Psoas muscle (tissue), 8 donors: ENCODE data around the gene PRSS50. TPM values are rescaled to one million over a fixed set of nuclear protein-coding genes. Genes with fewer than 3 reads are reported as not detected.

Experiments
- ATAC-seq, 4 donors: fragments of 200-7000 bp; cut with Tn5 transposase; one replicate each; pipeline ENCODE4 v1.9.1; 2020; ENCODE audit warnings: moderate library complexity in 3 of 4, mild to moderate bottlenecking in 2 of 4
- DNase-seq, 2 donors: peaks; one replicate each; pipeline ENCODE4 v3.0.0-alpha.2; 2020
- H3K27ac ChIP-seq: fragments of 200-600 bp; one replicate; pipeline ENCODE4 v1.8.0; 2022
- H3K27me3 ChIP-seq, 3 donors: fragments of 200-600 bp in 1 of 3; one replicate each; pipeline versions ENCODE4 v1.6.1 to v1.8.0; 2013 to 2022; ENCODE audit warnings: low read length in 2 of 3, mild to moderate bottlenecking in 2 of 3, moderate library complexity in 1 of 3; ENCODE audit not compliant: insufficient read depth in 3 of 3
- H3K36me3 ChIP-seq, 2 donors: fragments of 200-600 bp in 1 of 2; one replicate each; pipeline versions ENCODE4 v1.6.1 to v1.8.0; 2013 to 2022; ENCODE audit warnings: low read depth in 1 of 2, mild to moderate bottlenecking in 1 of 2, moderate library complexity in 1 of 2; ENCODE audit not compliant: insufficient read depth in 1 of 2
- H3K4me1 ChIP-seq: fragments of 200-600 bp; one replicate; pipeline ENCODE4 v1.8.0; 2022
- H3K4me3 ChIP-seq: fragments of 200-600 bp; one replicate; pipeline ENCODE4 v1.8.0; 2022; ENCODE audit warnings: mild to moderate bottlenecking
- H3K9me3 ChIP-seq: fragments of 200-600 bp; one replicate; pipeline ENCODE4 v1.8.0; 2022
- WGBS, 3 donors: extraction: QIAGEN DNeasy Blood & Tissue Kit; methylation state at CpG; one replicate each; pipeline versions ENCODE4 v1.1.6 to v1.1.7; 2013; 5-methylcytosine and 5-hydroxymethylcytosine counted together
- intact Hi-C, 2 donors: fragments of 100-400 bp; cut with DNase I; formaldehyde crosslinking; loops; one replicate each; pipeline versions ENCODE4 v1.11.0 to v1.14.2; 2022
- polyA plus RNA-seq, 3 donors: library from polyadenylated mRNA; stranded (reverse); fragments of 200-250 nt; gene quantifications; one replicate each; pipeline ENCODE4 v1.2.3, GENCODE V29; 2013
- total RNA-seq, 4 donors: library from RNA; stranded (reverse); fragmentation: NEBNext Ultra II Directional in 2 of 4; extraction: Animal tissue kit (Norgen Biotek cat#: 25700) in 2 of 4; gene quantifications; one replicate each; pipeline versions ENCODE4 v1.2.1 to v1.2.4, GENCODE V29; 2021 to 2023
- TF ChIP-seq, protein P1 (sequence below): fragments of 200-600 bp; IDR thresholded peaks from one replicate; pipeline ENCODE4 v1.8.0; 2022; ENCODE audit warnings: antibody characterized with exemption
- donor health status: healthy with polysubstance abuse.
- donor health status: DM: no; HTN: no; CAD: no; lungs with moderate emphysema.
- donor health status: Bipolar disorder and iron deficiency.
- donor health status: healthy.
- donor health status: DM: yes; HTN: yes; CAD: no.
- donor health status: DM: no; HTN: no; CAD: no.
- donor health status: DM: no; HTN: no; CAD: no.
- donor health status: DM: yes; HTN: yes; CAD: no.

PRSS50 gene
- total and polyA plus RNA-seq, 7 donors: 0.01 to 0.34 (median 0.14) TPM; not detected in 1

DNA sequence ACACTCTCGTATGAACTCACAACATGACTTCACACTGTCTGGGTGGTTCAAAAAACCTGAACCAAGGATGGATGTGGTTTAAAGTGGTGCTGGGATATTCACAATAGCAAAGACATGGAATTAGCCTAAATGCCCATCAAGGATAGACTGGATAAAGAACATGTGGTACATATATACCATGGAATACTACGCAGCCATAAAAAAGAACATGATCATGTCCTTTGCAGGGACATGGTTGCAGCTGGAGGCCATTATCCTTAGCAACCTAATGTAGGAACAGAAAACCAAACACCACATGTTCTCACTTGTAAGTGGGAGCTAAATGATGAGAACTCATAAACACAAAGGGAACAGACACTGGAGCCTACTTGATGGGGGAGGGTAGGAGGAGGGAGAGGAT is 3.3 kb upstream of the PRSS50 start:
- intact Hi-C loops: no loop called here
- Histone ChIP-seq H3K27me3 (peaks cover 0 to 8% (median 3%) of the 10 kb centered on the region in 3 donors), H3K4me1 (no peaks in the 10 kb centered on the region), H3K36me3 (no peaks in the 10 kb centered on the region), H3K27ac (no peak overlapping the region), H3K9me3 (no peaks in the 10 kb centered on the region), H3K4me3 (no peak overlapping the region)
- ATAC-seq: no peak
- TF ChIP-seq, protein P1, sequence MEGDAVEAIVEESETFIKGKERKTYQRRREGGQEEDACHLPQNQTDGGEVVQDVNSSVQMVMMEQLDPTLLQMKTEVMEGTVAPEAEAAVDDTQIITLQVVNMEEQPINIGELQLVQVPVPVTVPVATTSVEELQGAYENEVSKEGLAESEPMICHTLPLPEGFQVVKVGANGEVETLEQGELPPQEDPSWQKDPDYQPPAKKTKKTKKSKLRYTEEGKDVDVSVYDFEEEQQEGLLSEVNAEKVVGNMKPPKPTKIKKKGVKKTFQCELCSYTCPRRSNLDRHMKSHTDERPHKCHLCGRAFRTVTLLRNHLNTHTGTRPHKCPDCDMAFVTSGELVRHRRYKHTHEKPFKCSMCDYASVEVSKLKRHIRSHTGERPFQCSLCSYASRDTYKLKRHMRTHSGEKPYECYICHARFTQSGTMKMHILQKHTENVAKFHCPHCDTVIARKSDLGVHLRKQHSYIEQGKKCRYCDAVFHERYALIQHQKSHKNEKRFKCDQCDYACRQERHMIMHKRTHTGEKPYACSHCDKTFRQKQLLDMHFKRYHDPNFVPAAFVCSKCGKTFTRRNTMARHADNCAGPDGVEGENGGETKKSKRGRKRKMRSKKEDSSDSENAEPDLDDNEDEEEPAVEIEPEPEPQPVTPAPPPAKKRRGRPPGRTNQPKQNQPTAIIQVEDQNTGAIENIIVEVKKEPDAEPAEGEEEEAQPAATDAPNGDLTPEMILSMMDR: no peak
- WGBS, 3 donors: 68 to 95% (median 93%) methylated on average over 2 of the region's 2 CpGs
- no peak for DNase-seq

DNA sequence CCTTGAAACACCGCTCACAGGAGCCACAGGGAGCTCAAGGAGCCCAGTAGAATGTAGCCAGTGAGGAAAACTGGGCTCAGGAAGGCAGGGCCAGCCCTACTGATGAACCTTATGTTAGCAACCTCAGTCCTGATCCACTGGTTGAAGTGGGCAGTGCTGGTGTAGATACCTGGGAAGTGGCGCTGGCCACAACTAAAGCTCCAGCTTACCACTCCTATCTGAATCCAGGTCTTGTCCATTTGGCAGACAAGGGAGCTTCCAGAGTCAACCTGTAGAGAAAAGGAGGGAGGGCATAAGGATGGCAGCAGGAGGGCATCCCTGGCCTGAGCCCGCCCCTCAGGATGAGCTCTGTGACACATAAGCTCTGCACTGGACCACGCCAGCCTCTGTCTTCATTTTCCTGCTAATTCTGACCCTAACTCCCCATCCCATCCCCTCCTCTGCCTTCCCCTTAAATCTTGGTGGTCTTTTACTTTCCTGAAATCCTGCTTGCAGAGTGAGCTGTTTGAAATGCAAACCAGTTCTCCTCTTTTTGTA is 2.1 kb upstream of the PRSS50 start:
- Histone ChIP-seq H3K36me3 (no peaks in the 10 kb centered on the region), H3K27ac (no peak overlapping the region), H3K4me1 (no peaks in the 10 kb centered on the region), H3K27me3 (peaks cover 0 to 8% (median 3%) of the 10 kb centered on the region in 3 donors), H3K9me3 (no peaks in the 10 kb centered on the region), H3K4me3 (no peak overlapping the region)
- 80 to 98% (median 87%) methylated on average over 4 of the region's 4 CpGs for WGBS, 3 donors
- DNase-seq (peak in 1 of 2 donors; percentile 25), ATAC-seq (no peak)
- intact Hi-C loops: no loop called here
- TF ChIP-seq, protein P1: no peak

DNA sequence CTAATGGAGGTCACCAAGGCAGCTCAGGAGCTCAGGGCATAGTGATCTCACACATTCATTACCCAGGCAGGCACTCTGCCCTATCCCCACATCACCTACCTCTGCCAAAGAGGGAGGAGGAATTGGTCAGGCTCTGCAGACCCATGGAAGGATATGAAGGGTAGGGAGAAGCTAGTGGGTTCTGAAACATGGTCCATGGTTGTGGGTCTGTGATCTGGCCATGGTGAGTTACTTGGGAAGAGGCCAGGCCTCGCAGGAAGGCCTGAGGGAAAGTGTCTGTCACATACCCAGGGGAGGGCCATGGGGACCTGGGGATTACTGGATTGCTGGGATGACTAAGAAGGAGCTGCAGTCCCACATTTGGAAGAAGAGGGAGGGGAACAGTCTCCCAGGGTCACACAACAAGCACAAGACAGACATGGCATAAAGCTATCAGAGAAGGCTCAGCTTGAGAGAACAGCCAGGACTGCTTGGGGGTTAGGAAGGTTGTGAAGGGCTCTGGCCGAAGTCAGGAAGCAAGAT is 1.4 kb upstream of the PRSS50 start:
- no peak for ATAC-seq
- intact Hi-C loops: no loop called here
- 71 to 83% (median 74%) methylated on average over 2 of the region's 2 CpGs for WGBS, 3 donors
- H3K4me3 ChIP-seq: no peak overlapping the region
- H3K36me3 ChIP-seq: no peaks in the 10 kb centered on the region
- no peaks in the 10 kb centered on the region for H3K4me1 ChIP-seq
- no peak overlapping the region for H3K27ac ChIP-seq
- TF ChIP-seq, protein P1: no peak
- H3K9me3 ChIP-seq: no peaks in the 10 kb centered on the region
- no peak for DNase-seq
- H3K27me3 ChIP-seq: peaks cover 0 to 8% (median 3%) of the 10 kb centered on the region in 3 donors

DNA sequence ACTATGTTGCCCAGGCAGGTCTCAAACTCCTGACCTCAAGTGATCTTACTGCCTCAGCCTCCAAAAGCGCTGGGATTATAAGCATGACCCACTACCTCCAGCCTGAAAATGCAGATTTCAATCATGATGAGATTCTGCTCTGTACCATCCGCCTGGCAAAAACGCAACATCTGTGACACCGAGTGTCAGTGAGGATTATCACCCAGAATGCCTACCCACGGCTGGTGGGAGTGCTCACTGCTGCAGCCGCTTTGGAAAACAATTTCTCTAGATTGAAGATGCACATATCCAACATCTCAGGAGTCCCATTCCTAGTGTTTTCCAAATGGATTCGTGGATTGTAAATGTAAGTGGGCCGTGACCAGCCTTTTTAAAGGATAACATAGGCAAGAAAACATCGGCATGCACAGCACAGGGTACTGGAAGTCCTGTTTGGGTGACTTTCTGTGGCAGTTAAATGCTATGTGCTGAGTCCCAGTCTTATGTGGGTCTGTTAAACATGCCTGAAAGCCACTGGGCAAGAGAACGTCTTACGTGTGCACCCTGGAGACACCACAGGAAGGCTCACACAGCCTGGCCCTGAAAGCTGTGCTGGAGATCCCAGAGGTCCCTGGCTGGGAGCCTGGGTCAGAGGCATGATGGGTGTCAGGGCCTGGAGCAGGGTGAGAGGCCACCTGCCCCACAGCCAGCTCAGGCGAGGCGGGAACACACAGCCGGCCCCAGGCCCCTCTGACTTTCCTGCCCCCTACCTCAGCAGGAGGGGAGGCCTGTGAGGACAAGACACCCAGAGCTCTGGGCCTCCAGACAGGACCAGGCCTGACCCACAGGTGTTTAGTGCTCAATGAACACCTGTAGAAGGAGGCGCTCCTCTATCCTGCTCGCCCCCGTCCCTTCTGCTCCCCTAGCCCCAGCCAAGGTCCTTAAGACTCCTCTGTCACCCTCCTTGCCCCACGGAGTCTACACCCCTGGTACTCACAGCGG is 918 bp downstream of the PRSS50 start:
- 81 to 87% (median 86%) methylated on average over 19 of the region's 19 CpGs for WGBS, 3 donors
- H3K27ac ChIP-seq: no peak overlapping the region
- no peaks in the 10 kb centered on the region for H3K9me3 ChIP-seq
- peaks cover 0 to 8% (median 3%) of the 10 kb centered on the region in 3 donors for H3K27me3 ChIP-seq
- no peak overlapping the region for H3K4me3 ChIP-seq
- TF ChIP-seq, protein P1: no peak
- H3K36me3 ChIP-seq: no peaks in the 10 kb centered on the region
- H3K4me1 ChIP-seq: peaks cover under 1% of the 10 kb centered on the region
- DNase-seq (peak in 1 of 2 donors; percentile 39), ATAC-seq (no peak)
- intact Hi-C loops: no loop called here
